Central memory CD8-positive, alpha-beta T cell (primary cell): Measurements from ENCODE around the gene TFAP2A.

Source experiments
- ATAC-seq: fragments of 150-1000 bp; cut with Tn5 transposase; replicated peaks from 2 replicates; pipeline ENCODE4 v1.10.0; 2022; ENCODE audit warnings: mild to moderate bottlenecking, moderate FRiP score, moderate number of reproducible peaks; ENCODE audit not compliant: poor library complexity, severe bottlenecking; ENCODE audit errors: extremely low read depth
- DNase-seq, 2 donors: peaks; one replicate each; pipeline ENCODE4 v3.0.0; 2021; ENCODE audit warnings: low spot score in 2 of 2
- H3K27ac Mint-ChIP-seq: one replicate; pipeline ENCODE4 v1.8.0; 2022; ENCODE audit warnings: low read depth, mild to moderate bottlenecking, moderate library complexity, mixed read lengths
- H3K27me3 Mint-ChIP-seq: one replicate; pipeline ENCODE4 v1.8.0; 2022; ENCODE audit warnings: mixed read lengths
- H3K36me3 Mint-ChIP-seq: one replicate; pipeline ENCODE4 v1.8.0; 2022; ENCODE audit warnings: mild to moderate bottlenecking, moderate library complexity, mixed read lengths; ENCODE audit not compliant: insufficient read depth
- H3K4me1 Mint-ChIP-seq: one replicate; pipeline ENCODE4 v1.8.0; 2022; ENCODE audit warnings: mixed read lengths
- H3K4me3 Mint-ChIP-seq: one replicate; pipeline ENCODE4 v1.8.0; 2022; ENCODE audit warnings: mild to moderate bottlenecking, moderate library complexity, mixed read lengths
- H3K9me3 Mint-ChIP-seq: one replicate; pipeline ENCODE4 v1.8.0; 2022; ENCODE audit warnings: mixed read lengths

TFAP2A gene

DNA sequence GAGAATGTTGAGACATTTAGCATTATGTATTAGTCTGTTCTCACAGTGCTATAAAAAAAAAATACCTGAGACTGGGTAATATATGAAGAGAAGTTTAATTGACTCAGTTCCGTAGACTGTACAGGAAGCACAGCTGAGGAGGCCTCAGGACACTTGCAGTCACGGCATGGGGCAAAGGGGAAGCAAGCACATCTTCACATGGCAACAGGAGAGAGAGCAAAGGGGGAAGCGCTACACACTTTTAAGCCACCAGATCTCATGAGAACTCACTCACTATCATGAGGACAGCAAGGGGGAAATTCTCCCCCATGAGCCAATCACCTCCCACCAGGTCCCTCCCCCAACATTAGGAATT, 26.8 kb upstream of the TFAP2A start:
- no peak for ATAC-seq
- no peak for DNase-seq
- Mint-ChIP-seq H3K9me3 (no peaks in the 10 kb centered on the region), H3K36me3 (no peaks in the 10 kb centered on the region), H3K4me3 (no peak overlapping the region), H3K4me1 (no peaks in the 10 kb centered on the region), H3K27me3 (peaks cover 46% of the 10 kb centered on the region), H3K27ac (no peak overlapping the region)

DNA sequence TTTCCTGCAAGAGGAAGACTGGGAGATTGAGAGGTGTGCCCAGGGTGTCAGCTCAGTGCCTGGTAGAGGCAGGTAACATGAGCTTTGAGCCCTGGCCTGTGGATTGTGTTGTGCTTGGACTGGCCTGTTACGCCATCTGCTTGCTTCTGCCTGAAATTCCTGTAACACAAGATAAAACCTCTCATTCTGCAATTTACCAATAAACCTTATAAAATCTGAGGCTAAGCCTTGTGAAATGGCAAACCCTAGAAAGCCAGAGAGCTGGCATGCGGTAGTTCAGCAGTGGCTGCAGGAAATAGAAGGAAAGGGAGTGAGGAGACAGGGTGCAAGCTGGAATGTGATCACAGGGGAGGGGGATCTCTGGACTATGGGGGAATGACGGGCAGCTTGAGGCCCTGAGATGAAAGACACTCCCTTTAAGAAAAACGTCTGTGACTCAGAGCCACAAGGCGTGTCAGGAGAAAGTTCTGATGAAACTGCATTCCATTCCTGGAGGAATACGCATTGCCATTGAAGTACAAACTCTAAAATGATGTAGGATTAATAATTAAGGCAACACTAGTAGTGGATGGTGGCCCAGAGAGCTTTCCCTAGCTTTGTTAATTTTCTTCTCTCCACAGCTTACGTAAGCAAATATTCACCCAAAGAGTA, 26.3 kb upstream of the TFAP2A start:
- DNase-seq (no peak), ATAC-seq (no peak)
- Mint-ChIP-seq H3K4me3 (no peak overlapping the region), H3K9me3 (no peaks in the 10 kb centered on the region), H3K27ac (no peak overlapping the region), H3K27me3 (peaks cover 41% of the 10 kb centered on the region), H3K36me3 (no peaks in the 10 kb centered on the region), H3K4me1 (no peaks in the 10 kb centered on the region)

DNA sequence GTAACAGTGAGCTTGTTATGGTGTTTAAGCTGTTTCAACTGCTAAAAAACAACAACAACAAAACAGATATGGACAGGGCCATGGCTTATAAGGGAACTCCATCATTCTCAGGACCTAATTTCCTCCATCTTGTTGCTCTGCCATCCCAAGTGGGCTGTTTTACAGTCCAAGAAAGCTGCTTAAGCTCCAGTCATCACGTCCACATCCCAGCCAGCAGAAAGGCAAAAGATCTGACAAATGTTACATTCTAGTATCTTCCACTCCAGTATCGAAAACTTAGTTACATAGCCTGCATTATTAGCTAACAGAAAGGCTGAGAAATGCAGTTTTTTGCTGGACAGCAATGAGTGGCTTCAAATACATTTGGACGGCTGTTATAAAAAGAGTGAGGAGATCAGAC, 23.0 kb upstream of the TFAP2A start:
- peaks cover 31% of the 10 kb centered on the region for H3K27me3 Mint-ChIP-seq
- H3K9me3 Mint-ChIP-seq, result no peaks in the 10 kb centered on the region
- DNase-seq (no peak), ATAC-seq (no peak)
- no peaks in the 10 kb centered on the region for H3K4me1 Mint-ChIP-seq
- H3K36me3 Mint-ChIP-seq, result peaks cover 1% of the 10 kb centered on the region
- H3K27ac Mint-ChIP-seq, result no peak overlapping the region
- no peak overlapping the region for H3K4me3 Mint-ChIP-seq

GRCh38 chr6:10434235-10434634, 19.4 kb upstream of the TFAP2A start:
- no peak overlapping the region for H3K27ac Mint-ChIP-seq
- ATAC-seq (no peak), DNase-seq (no peak)
- H3K36me3 Mint-ChIP-seq, result peaks cover 1% of the 10 kb centered on the region
- no peak overlapping the region for H3K4me3 Mint-ChIP-seq
- peaks cover 37% of the 10 kb centered on the region for H3K27me3 Mint-ChIP-seq
- peaks cover 8% of the 10 kb centered on the region for H3K4me1 Mint-ChIP-seq
- H3K9me3 Mint-ChIP-seq, result no peaks in the 10 kb centered on the region

GRCh38 chr6:10433322-10433721, 18.4 kb upstream of the TFAP2A start:
- H3K27ac Mint-ChIP-seq, result no peak overlapping the region
- H3K36me3 Mint-ChIP-seq, result peaks cover 1% of the 10 kb centered on the region
- peaks cover 45% of the 10 kb centered on the region for H3K27me3 Mint-ChIP-seq
- no peaks in the 10 kb centered on the region for H3K9me3 Mint-ChIP-seq
- no peak for DNase-seq
- no peak overlapping the region for H3K4me3 Mint-ChIP-seq
- ATAC-seq, result no peak
- peaks cover 8% of the 10 kb centered on the region for H3K4me1 Mint-ChIP-seq

GRCh38 chr6:10431423-10432164, 16.7 kb upstream of the TFAP2A start:
- Mint-ChIP-seq H3K4me3 (no peak overlapping the region), H3K4me1 (peaks cover 8% of the 10 kb centered on the region), H3K36me3 (peaks cover 1% of the 10 kb centered on the region), H3K27me3 (peaks cover 47% of the 10 kb centered on the region), H3K27ac (no peak overlapping the region), H3K9me3 (no peaks in the 10 kb centered on the region)
- no peak for DNase-seq
- no peak for ATAC-seq

- no peak overlapping the region for H3K4me3 Mint-ChIP-seq
- no peak for DNase-seq
- no peaks in the 10 kb centered on the region for H3K9me3 Mint-ChIP-seq
- no peak overlapping the region for H3K27ac Mint-ChIP-seq
- H3K4me1 Mint-ChIP-seq, result peaks cover 8% of the 10 kb centered on the region
- no peak for ATAC-seq
- H3K36me3 Mint-ChIP-seq, result peaks cover 4% of the 10 kb centered on the region
- peaks cover 59% of the 10 kb centered on the region for H3K27me3 Mint-ChIP-seq
These were observed 15.0 kb upstream of the TFAP2A start for GRCh38 chr6:10429638-10430427.

DNA sequence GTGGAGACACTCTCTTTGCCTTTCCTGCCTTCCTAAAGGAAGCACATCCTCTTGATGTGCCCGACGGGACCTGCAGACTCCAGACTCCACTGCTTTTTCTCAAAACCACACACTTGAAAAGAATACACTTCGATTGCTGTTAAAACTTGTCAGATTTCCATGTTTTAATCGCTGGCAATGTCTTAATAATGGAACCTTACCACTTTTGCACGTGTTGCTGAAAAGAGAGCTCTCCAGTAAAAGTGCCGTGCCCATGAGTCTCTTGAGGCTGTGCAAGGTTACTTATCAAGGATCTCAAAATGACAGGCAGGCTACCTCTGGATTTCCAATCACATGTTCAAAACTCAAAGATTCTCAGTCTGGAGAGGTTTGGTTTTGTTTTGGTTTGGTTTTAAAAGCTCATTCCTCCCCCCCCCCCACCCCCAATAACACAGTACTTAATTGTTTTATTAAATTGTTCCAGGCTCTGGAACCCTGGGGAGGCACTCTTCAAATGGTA, 12.0 kb upstream of the TFAP2A start:
- Mint-ChIP-seq H3K4me3 (peak overlapping the region; percentile 43), H3K27me3 (peaks cover 76% of the 10 kb centered on the region), H3K4me1 (peaks cover 8% of the 10 kb centered on the region), H3K36me3 (peaks cover 6% of the 10 kb centered on the region), H3K9me3 (no peaks in the 10 kb centered on the region), H3K27ac (no peak overlapping the region)
- no peak for ATAC-seq
- DNase-seq, result no peak

DNA sequence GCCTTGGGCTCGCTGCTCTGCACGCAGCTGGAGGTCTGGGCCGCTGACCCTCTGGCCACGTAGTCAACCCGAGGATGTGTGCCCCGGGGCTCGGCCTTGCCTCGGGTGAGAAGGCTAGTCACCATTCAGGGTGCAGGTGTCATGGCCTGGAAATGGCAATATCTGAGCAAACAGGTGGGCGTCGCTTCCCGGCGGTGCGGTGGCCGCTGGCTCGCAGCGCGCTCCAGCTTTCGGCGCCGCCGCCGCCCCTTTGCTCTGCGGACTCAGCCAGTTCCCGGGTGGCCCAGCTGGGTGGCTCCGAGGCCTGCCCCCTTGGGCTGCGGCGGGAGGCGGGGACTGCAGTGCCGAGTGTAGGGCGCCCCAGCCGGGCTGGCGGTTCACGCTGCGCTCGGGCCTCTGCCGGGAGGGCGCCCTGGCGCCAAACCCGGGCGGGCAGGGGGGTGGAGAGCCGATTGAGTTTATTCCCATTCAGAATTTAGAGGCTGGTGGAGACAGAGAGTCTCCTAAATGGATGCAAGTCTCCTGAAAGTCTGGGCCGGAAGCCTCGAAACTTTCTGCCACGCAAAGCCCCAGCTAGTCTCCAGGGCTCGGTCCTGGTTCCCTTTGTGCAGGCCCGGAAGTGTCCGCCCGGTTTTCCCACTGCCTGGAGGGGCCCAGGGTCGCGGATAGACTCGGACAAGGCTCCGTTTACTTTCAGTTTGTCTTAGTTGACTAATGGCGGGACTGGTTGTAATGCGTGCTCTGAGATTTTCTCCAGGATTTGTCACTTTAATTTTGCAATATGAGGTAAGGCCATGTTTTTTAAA, 11.3 kb upstream of the TFAP2A start:
- no peak for ATAC-seq
- Mint-ChIP-seq H3K4me3 (peak overlapping the region; percentile 43), H3K36me3 (peaks cover 6% of the 10 kb centered on the region), H3K9me3 (no peaks in the 10 kb centered on the region), H3K4me1 (peaks cover 8% of the 10 kb centered on the region), H3K27me3 (peaks cover 79% of the 10 kb centered on the region), H3K27ac (no peak overlapping the region)
- DNase-seq, result no peak

- peaks cover 79% of the 10 kb centered on the region for H3K27me3 Mint-ChIP-seq
- no peak overlapping the region for H3K4me3 Mint-ChIP-seq
- peaks cover 6% of the 10 kb centered on the region for H3K36me3 Mint-ChIP-seq
- peaks cover 8% of the 10 kb centered on the region for H3K4me1 Mint-ChIP-seq
- no peak overlapping the region for H3K27ac Mint-ChIP-seq
- H3K9me3 Mint-ChIP-seq, result no peaks in the 10 kb centered on the region
- DNase-seq (no peak), ATAC-seq (no peak)
These were observed 10.5 kb upstream of the TFAP2A start for GRCh38 chr6:10425176-10425974.

GRCh38 chr6:10424040-10424439, 9.2 kb upstream of the TFAP2A start:
- Mint-ChIP-seq H3K27me3 (peaks cover 79% of the 10 kb centered on the region), H3K4me1 (no peaks in the 10 kb centered on the region), H3K36me3 (peaks cover 6% of the 10 kb centered on the region), H3K27ac (no peak overlapping the region), H3K4me3 (no peak overlapping the region), H3K9me3 (no peaks in the 10 kb centered on the region)
- ATAC-seq (no peak), DNase-seq (no peak)

GRCh38 chr6:10422737-10423034, 7.8 kb upstream of the TFAP2A start:
- H3K27ac Mint-ChIP-seq, result no peak overlapping the region
- DNase-seq, result no peak

More at GRCh38 chr6:10422737-10423034, 7.8 kb upstream of the TFAP2A start:
- no peak for ATAC-seq
- Mint-ChIP-seq H3K9me3 (peaks cover 5% of the 10 kb centered on the region), H3K27me3 (peaks cover 84% of the 10 kb centered on the region), H3K4me1 (no peaks in the 10 kb centered on the region), H3K36me3 (peaks cover 6% of the 10 kb centered on the region), H3K4me3 (no peak overlapping the region)
